ENCODE data around the gene MFSD11.
"Not testable (repeated sequence)": the region's sequence is repeated elsewhere in the genome, so short reads cannot be mapped to it uniquely, and the experiment has no call there.

MFSD11 gene

GRCh38 chr17:76747716-76748363 is 9.9 kb downstream of the MFSD11 start:
- ATAC-seq = no peak
- H3K4me3 Mint-ChIP-seq = no peak overlapping the region
- H3K27ac Mint-ChIP-seq = no peak overlapping the region
- H3K27me3 Mint-ChIP-seq = no peaks in the 10 kb centered on the region
- H3K4me1 Mint-ChIP-seq = no peaks in the 10 kb centered on the region
- H3K9me3 Mint-ChIP-seq = no peaks in the 10 kb centered on the region
- peaks cover 44% of the 10 kb centered on the region for H3K36me3 Mint-ChIP-seq

- no peak for ATAC-seq
- no peaks in the 10 kb centered on the region for H3K9me3 Mint-ChIP-seq
- H3K27ac Mint-ChIP-seq = no peak overlapping the region
- no peaks in the 10 kb centered on the region for H3K27me3 Mint-ChIP-seq
- peaks cover 5% of the 10 kb centered on the region for H3K4me1 Mint-ChIP-seq
- H3K4me3 Mint-ChIP-seq = no peak overlapping the region
- H3K36me3 Mint-ChIP-seq = peaks cover 52% of the 10 kb centered on the region
Measured at GRCh38 chr17:76748657-76749056, 10.7 kb downstream of the MFSD11 start.

GRCh38 chr17:76751416-76751993 is 13.6 kb downstream of the MFSD11 start:
- Mint-ChIP-seq H3K27me3 (no peaks in the 10 kb centered on the region), H3K4me3 (no peak overlapping the region), H3K4me1 (peaks cover 5% of the 10 kb centered on the region), H3K27ac (no peak overlapping the region), H3K9me3 (no peaks in the 10 kb centered on the region), H3K36me3 (peaks cover 38% of the 10 kb centered on the region)
- no peak for ATAC-seq

- Mint-ChIP-seq H3K36me3 (peaks cover 43% of the 10 kb centered on the region), H3K27me3 (no peaks in the 10 kb centered on the region), H3K9me3 (no peaks in the 10 kb centered on the region), H3K4me3 (no peak overlapping the region), H3K27ac (no peak overlapping the region), H3K4me1 (peaks cover 5% of the 10 kb centered on the region)
- no peak for ATAC-seq
Measured at GRCh38 chr17:76752006-76752405, 14.1 kb downstream of the MFSD11 start.

GRCh38 chr17:76753061-76753961 is 15.4 kb downstream of the MFSD11 start:
- no peak overlapping the region for H3K4me3 Mint-ChIP-seq
- ATAC-seq = no peak
- no peak overlapping the region for H3K27ac Mint-ChIP-seq
- peaks cover 5% of the 10 kb centered on the region for H3K4me1 Mint-ChIP-seq
- no peaks in the 10 kb centered on the region for H3K27me3 Mint-ChIP-seq
- H3K9me3 Mint-ChIP-seq = no peaks in the 10 kb centered on the region
- peaks cover 42% of the 10 kb centered on the region for H3K36me3 Mint-ChIP-seq

GRCh38 chr17:76755285-76755684 is 17.4 kb downstream of the MFSD11 start:
- ATAC-seq = no peak
- H3K27me3 Mint-ChIP-seq = no peaks in the 10 kb centered on the region
- H3K4me3 Mint-ChIP-seq = no peak overlapping the region
- peaks cover 5% of the 10 kb centered on the region for H3K4me1 Mint-ChIP-seq
- peaks cover 36% of the 10 kb centered on the region for H3K36me3 Mint-ChIP-seq
- H3K27ac Mint-ChIP-seq = no peak overlapping the region
- no peaks in the 10 kb centered on the region for H3K9me3 Mint-ChIP-seq

GRCh38 chr17:76757256-76757655 is 19.3 kb downstream of the MFSD11 start:
- ATAC-seq = no peak
- Mint-ChIP-seq H3K27me3 (no peaks in the 10 kb centered on the region), H3K4me1 (peaks cover 5% of the 10 kb centered on the region), H3K27ac (no peak overlapping the region), H3K36me3 (peaks cover 44% of the 10 kb centered on the region), H3K4me3 (no peak overlapping the region), H3K9me3 (no peaks in the 10 kb centered on the region)

- Mint-ChIP-seq H3K27ac (no peak overlapping the region), H3K36me3 (peaks cover 41% of the 10 kb centered on the region), H3K4me1 (no peaks in the 10 kb centered on the region), H3K4me3 (no peak overlapping the region), H3K27me3 (no peaks in the 10 kb centered on the region), H3K9me3 (no peaks in the 10 kb centered on the region)
- no peak for ATAC-seq
Measured at GRCh38 chr17:76758570-76758969, 20.7 kb downstream of the MFSD11 start.

- no peaks in the 10 kb centered on the region for H3K9me3 Mint-ChIP-seq
- H3K4me3 Mint-ChIP-seq = no peak overlapping the region
- H3K27me3 Mint-ChIP-seq = no peaks in the 10 kb centered on the region
- peaks cover 64% of the 10 kb centered on the region for H3K36me3 Mint-ChIP-seq
- H3K27ac Mint-ChIP-seq = no peak overlapping the region
- ATAC-seq = no peak
- no peaks in the 10 kb centered on the region for H3K4me1 Mint-ChIP-seq
Measured at GRCh38 chr17:76772842-76773525, 35.1 kb downstream of the MFSD11 start.

- no peaks in the 10 kb centered on the region for H3K9me3 Mint-ChIP-seq
- H3K27me3 Mint-ChIP-seq = no peaks in the 10 kb centered on the region
- H3K4me1 Mint-ChIP-seq = no peaks in the 10 kb centered on the region
- H3K4me3 Mint-ChIP-seq = no peak overlapping the region
- no peak for ATAC-seq
- peaks cover 57% of the 10 kb centered on the region for H3K36me3 Mint-ChIP-seq
- no peak overlapping the region for H3K27ac Mint-ChIP-seq
Measured at GRCh38 chr17:76775021-76775600, 37.2 kb downstream of the MFSD11 start.

- Mint-ChIP-seq H3K4me1 (no peaks in the 10 kb centered on the region), H3K27me3 (no peaks in the 10 kb centered on the region), H3K36me3 (peaks cover 41% of the 10 kb centered on the region), H3K4me3 (no peak overlapping the region), H3K27ac (no peak overlapping the region), H3K9me3 (no peaks in the 10 kb centered on the region)
- ATAC-seq = no peak
Measured at GRCh38 chr17:76781056-76781982, 43.4 kb downstream of the MFSD11 start.

- Mint-ChIP-seq H3K36me3 (peaks cover 31% of the 10 kb centered on the region), H3K27me3 (no peaks in the 10 kb centered on the region), H3K9me3 (no peaks in the 10 kb centered on the region), H3K4me3 (no peak overlapping the region), H3K27ac (no peak overlapping the region), H3K4me1 (no peaks in the 10 kb centered on the region)
- ATAC-seq = no peak
Measured at GRCh38 chr17:76783146-76783545, 45.2 kb downstream of the MFSD11 start.

GRCh38 chr17:76784926-76785325 is 47.0 kb downstream of the MFSD11 start:
- H3K9me3 Mint-ChIP-seq = no peaks in the 10 kb centered on the region
- no peak overlapping the region for H3K4me3 Mint-ChIP-seq
- ATAC-seq = no peak
- H3K27me3 Mint-ChIP-seq = no peaks in the 10 kb centered on the region
- H3K4me1 Mint-ChIP-seq = no peaks in the 10 kb centered on the region
- no peak overlapping the region for H3K27ac Mint-ChIP-seq
- H3K36me3 Mint-ChIP-seq = peaks cover 24% of the 10 kb centered on the region

- H3K9me3 Mint-ChIP-seq, ATAC-seq, H3K27me3 Mint-ChIP-seq, H3K4me3 Mint-ChIP-seq, H3K27ac Mint-ChIP-seq: not testable (repeated sequence)
- peaks cover 11% of the 10 kb centered on the region for H3K4me1 Mint-ChIP-seq
- H3K36me3 Mint-ChIP-seq = peaks cover 23% of the 10 kb centered on the region
Measured at GRCh38 chr17:76787866-76788265, 49.9 kb downstream of the MFSD11 start.

All from stimulated activated memory B cell treated with anti-CD40 and anti-IgM and Interleukin-4, amounts not matched to agents 10 μg/mL and 1 μg/mL and 100 μg/mL, for 72 hours (primary cell).